Activated effector memory CD4-positive, alpha-beta T cell treated with anti-CD3 and anti-CD28 coated beads, Interleukin-2, amount 50 U/mL, for 16 hours (primary cell): ENCODE measurements around the gene TCF7L2.
"Not testable (repeated sequence)": the region's sequence is repeated elsewhere in the genome, so short reads cannot be mapped to it uniquely, and the experiment has no call there.

Experiments
- DNase-seq: peaks from one replicate; pipeline ENCODE4 v3.0.0-alpha.2; 2020

Gene TCF7L2

DNA sequence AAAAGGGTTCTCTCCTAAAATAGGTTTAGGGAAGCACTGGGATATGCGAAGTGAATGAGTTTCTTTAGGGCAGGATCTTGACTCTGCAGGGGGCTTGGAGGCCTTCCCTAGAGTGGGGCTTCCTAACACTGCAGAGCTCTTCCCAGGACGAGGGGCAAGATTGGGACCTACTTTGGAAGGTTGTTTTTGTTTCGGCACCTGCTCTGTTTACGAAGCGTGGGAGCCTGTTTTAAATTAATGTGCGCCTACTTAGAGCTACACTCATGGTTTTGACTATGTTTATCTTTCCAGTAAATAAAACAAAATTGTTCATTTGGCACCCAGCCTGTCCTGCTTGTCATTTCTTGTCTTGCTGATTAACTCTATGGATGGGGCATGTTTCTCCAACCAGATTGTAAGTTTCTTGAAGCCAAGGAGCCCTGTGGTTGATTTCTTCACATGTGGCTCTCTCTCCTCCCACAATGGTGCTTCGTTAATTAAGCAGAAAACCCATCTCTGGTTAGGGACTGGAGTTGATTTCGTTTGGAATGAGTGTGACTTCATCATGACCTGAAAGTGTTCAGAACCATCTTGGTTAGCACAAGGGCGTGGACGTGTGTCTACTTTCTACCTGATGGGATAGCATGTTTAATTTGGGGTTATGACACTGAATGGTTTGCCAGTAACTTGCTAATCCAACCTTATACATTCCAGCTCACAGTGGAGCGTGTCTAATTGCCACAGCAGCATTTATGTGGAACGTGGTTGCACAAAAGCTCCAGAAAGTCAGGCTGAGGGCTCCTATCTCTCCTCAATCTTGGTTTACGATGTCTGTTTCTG lies 98.1 kb downstream of the TCF7L2 start:
- no peak for DNase-seq

DNA sequence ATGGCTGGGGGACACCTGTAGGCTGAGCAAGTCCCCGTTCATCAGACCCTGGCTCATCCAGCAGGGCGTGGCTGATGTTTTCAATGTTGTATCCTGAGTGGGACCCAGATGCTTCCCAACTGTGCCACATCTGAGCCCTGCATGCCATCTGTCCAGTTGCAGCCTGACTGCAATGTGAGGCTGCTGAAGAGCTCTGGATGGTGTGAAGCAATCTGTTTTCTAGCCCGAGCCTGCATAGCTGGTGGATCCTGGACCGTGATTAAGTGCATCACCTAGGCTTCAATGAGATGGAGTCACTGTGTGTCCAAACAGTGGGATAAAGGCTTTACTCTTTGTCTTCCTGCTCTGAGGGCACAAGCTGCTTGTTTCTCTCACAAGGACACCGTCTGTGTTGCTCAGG lies 99.8 kb downstream of the TCF7L2 start:
- no peak for DNase-seq

DNA sequence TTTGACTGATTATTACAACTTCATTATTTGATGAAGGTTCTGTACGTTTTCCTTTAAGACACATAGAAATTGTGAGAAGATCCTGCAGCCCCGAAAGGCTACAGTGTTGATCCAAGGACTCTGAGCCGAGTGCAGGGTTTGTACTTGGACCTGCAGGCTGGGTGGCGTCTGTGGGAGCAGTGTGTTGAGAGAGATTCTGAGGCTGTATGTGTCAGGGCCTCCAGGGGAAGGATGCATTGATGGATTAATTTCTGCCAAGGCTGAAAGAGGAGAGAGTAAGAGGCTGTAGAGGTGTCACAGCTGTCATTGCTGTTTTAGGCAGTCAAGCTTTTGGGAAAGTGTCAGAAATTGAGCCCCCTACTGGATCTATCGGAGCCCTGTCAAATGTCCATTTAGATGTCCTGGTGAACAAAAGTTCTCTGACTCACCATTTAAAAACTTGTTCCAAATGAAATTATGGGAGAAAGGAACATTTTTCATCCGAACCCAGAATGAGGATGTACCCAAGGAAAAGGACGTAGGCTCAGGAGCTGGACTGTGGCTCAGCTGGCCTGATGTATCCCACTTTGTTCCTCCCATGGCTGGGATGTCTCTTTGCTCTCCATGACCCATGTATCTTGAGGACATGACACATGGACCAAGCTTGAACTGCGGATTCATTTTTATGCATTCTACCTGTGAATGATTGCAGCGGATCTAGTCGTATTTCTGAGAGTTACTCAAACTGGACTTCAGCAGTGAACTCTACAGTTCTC lies 102.2 kb downstream of the TCF7L2 start:
- no peak for DNase-seq

DNA sequence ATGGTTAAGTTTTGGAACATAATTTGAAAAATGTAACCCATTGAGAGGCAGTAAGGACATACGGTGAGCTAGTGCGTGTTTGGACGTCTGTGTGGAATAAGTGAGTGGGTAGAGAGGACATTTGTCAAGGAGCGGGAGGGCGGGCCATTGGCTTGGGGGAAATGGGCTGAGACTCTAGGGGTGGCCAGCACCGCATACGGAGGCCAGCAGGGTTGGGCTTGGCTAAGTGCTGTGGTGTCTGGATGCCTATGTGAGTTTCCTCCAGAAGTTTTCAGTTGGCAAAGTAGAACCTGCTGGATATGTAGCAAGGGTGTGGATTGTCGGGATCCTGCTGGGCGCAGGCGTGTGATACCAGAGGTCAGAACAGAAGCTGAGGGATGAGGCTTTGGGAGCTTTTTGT lies 103.0 kb downstream of the TCF7L2 start:
- DNase-seq, result no peak

DNA sequence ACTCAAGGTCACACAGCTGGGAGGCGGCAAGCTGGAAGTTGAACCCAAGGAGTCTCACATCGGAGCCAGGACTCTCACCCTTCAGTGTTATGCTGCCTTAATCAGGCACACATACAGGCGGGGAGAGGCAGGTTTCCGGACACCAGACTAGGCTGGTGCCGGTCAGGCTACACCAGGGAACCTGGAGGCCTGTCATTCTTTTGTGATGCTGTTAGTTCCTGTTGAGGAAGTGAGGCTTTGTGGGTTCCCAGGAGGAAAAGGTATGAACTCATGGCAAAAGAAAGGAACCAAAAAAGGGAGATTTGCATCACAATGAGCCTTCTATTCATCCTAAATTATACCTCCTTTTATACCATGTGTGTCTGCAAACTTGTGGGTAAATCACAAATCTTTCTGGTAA lies 103.8 kb downstream of the TCF7L2 start:
- no peak for DNase-seq

DNA sequence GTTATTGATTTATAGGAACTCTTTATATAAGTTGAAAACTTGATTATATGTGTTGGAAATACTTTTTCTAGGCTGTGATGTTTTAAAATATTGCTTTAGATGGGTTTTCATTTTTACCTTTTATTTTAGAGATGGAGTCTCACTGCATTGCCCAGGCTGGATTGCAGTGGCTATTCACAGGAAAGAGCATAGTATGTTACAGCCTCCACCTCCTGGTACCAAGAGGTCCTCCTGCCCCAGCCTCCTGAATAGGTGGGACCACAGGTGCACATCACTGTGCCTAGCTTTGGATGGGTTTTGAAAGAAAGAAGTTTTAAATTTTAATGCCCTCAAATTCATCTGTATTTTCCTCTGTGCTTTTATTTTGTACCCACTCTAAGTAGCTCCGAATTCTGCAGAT lies 105.4 kb downstream of the TCF7L2 start:
- no peak for DNase-seq

DNA sequence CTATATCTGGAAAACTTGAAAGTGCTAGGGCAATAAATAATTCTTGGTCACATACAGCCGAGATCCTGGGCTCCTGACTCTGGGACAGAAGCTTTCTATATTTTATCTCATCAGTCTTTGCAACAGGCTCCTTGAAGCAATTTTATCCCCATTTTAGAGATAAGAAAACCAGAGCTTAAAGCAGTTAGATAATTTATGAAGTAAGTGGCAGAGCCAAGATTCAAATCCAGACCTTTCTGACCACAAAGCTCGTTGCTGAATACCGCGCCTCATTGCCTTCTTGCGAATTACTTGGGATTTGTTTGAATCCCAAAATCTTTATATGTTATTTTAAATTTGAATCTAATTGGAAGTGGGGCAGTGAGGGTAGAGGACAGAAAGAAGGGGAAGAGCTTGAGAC lies 106.0 kb downstream of the TCF7L2 start:
- no peak for DNase-seq

DNA sequence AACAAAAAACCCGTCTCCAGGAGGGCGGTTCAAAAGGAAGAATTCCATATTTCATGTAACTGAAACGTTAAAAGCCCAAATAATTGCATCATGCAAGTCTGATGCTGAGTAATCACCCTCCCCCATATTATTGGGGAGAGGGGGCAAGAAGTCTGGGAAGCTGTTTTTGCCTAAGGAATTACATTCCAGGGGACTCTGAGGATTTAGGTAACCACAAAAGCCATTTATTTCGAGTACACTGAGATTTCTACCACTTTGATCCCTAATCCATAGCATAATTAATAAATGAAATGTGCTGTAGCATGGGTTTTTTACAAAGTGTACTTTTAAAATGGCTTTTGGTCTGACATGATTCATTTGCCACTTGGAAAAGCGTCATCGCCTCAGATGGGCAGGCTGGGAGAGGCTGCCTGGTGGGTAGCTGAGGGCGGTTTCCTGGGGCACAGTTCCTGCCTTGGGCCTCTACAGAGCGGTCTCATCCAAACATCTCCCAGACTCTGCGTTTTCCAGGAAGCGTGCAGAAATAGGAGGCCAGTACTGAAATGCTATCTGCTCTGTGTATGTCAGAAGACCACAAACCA lies 106.5 kb downstream of the TCF7L2 start:
- no peak for DNase-seq

DNA sequence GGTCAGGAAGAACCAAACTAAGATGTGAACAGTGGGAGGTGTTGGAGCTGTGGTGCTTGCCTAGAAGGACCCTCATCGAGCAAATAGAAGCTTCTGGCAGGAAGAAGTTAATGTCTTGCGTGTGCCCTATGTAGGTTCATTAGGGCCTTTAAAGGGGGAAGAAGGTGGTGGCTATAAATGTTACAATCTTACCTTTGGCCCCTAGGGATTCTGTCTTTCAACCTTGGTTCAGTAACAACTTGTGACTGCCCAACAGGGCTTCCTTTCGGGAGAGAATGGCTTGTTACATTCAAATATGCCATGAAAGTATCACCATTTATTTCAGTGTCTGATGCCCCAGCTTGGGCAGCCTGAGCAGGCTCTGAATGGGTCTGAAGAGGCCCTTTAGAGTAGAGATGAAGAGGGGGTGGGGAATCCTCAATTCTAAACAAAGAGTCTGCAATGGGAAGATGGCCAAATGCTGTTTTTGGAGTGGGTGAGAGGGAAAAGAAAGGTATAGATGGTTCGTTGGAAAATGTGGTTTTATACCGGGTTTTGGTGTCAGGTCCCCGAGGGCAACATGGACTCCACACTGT lies 108.0 kb downstream of the TCF7L2 start:
- no peak for DNase-seq

DNA sequence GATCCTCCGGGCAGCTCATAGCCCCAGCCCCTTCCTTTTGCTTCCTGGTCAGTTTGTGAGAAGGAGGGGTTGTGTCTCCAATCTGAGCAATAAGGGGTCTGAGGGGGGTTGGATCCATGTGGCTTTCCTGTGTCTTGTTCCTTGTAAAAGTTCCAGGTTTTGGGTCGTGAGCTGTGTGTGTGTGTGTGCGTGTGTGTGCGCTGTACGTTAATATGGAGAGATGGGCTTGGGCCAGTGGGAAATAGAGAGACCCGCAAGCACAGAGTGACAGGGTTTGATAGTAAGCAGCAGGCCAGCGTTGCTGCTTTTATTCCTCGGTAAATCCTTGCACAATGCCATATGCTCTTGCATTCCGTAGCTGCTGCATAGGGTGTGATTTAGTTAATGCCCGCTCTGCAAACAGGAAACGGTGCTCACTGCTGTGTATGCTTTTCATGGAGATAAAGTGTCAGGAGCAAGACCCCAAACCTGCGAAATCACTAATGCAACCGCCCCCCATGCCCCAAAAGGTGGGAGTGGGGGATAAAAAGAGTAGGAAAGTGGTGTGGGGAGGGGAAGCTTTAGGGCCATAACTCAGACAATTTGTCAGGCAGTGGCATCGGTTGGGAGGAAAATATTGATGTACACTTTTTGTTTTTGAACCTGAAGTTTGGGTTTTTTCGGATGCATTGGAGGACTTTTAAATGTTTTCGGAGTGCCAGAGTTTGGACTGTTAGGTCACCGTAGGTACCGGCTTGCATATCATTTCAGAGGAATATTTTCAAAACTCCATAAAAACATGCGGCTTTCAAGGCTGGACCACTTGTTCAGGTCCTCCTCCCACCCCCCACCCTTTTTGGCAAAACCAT lies 108.7 kb downstream of the TCF7L2 start:
- DNase-seq, result no peak

DNA sequence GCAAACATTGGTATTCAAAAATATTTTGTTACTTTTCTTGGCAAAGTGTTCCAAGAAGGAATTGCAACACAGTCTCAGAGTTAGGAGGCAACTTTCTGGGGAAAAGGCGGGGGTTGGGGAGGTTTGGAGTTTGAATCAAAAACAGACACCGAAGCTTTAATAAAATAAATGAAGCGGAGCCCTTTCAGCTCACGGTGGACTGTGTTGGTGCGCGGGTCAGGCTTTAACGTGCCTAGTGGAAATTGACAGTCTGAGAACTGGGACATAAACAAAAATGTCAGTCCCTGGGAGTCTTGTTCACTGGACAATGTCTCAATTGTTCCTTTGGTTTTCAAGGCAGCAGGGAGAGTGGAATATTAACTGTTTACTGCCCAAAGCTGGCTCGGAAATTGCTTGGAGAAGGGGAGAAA lies 109.3 kb downstream of the TCF7L2 start:
- DNase-seq, result no peak

DNA sequence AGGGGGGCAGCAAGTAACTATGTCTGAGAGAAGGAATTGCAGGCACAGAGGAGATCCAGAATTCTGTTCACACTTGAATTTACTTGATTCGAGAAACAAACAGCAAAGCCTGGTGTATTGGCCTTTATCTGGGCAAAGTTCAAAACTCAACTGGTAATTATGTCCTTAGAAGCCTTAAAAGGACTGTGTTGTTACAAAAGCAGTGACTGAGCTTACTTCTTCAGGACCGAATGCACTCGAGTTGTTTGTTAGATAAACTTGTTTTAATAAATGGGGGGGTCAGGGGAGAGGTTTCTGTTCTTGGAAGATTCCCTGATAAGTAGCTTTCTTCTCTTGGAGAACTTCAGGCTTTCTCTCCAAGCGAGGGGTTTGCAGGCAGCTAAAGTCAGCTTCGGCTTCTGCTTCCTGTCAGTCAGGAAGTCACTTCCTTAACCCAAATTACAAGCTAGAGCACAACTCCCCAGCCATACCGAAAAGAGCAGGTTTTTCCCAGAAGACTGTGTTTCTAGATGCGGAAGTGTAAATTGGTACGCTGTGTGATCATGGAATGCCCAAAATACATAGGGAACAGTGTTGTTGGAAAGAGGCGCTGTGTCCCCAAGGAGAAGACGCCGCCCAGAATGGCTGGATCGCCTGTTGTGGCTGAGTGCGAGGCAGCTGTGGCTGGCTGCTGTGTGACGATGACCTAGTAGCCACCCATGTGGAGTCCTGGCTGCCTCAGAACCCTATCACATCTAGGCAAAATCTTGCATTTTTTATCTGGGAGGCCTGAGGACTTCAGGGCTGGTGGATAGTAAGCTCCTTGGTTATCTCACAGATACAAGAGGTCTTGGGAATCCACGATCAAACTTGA lies 110.4 kb downstream of the TCF7L2 start:
- DNase-seq, result no peak

DNA sequence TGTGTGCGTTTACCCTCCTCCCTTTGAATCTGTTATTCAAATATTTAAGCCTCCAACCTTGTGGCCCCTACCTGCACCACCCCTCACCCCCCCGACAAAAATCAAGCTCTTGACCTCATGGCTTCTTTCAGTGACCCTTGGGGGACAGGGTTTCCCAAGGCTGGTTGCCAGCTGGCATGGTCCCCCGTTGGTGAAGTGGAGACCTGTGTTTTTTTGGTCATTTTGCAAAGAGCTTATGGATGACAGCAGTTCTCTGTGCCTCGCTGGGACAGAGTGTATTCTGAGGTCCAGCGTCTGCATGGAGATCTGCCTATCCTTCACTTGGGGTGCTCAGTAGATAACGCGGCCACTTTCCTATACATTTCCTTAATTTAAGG lies 111.0 kb downstream of the TCF7L2 start:
- DNase-seq, result no peak

DNA sequence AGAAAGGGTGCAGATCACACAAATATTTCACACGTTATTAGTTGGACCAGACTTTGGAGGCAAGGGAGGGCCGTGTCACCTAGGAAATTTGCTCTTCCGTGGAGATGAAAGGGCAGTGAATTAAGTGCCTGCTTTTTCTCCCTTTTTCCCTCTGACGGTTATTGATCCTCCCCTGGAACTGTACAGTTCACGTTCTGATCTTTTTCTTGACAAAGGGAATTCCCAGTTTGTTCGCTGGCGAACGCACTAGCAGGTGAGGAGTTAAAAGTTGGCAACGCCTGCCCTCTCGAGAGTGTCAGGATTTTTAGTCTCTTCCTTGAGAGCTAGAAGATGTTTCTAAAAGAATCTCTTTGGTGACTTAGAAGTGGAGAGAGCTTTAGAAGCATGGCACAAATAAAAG lies 111.5 kb downstream of the TCF7L2 start:
- no peak for DNase-seq

DNA sequence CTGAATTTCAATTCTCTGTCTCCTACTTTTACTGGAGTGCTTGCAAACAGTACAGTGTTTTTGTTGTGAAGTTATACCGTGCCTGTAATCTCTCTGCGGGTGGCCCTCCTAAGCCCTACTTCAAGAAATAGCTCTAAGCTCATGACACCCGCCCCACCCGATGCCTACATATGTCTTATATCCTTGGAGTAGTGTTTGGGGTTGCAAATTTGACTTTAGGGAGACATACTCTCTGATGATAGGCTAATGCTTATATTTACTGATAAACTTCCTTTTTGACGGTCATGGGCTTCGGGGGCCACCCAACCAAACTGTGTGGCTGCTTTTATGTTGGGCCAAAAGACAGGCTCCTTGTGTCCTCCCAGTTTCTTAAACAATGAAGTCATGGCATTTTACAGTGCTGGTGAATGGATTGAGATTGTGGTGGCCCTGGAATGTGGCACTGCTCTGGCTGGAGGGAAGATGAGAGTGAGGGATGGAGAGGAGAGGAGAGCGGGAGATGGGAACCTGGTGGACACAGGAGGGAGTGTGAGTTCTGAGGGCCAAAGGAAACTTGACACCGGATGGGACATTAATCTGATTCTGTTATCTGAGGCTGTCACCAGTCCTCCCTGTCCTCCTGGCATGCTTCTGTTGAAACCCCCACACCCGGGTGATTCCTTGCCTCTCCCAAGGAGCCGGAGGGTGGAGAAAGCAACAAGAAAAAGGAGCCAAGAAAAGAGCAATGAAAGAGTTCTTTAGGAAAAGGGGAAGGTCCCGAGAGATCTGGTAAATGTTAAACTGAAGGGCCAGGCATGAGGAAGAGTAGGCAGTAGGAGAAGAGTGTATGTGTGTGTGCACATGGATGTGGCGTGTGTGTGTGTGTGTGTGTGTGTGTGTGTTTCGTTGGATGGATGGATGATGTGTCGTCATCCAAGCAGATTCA lies 113.3 kb downstream of the TCF7L2 start:
- no peak for DNase-seq

DNA sequence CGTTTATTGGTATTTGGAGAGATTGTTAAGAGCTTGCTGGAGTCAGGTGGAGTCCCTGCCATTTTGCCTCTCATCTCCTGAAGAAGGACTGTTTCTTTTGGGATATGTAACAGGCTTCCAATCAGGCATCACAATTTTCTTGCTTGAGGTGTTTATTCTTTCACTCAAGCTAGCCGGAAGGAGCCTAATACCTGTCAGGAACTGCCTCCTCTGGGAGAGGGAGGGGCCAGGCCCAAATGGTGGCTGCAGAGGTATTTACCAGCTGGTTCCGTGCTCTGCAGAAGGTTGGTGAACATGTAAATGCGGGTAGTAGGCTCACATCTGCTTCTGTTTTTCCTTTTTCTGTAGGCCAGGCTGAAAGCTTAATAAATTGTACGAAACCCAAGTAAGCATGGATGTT lies 114.0 kb downstream of the TCF7L2 start:
- no peak for DNase-seq

DNA sequence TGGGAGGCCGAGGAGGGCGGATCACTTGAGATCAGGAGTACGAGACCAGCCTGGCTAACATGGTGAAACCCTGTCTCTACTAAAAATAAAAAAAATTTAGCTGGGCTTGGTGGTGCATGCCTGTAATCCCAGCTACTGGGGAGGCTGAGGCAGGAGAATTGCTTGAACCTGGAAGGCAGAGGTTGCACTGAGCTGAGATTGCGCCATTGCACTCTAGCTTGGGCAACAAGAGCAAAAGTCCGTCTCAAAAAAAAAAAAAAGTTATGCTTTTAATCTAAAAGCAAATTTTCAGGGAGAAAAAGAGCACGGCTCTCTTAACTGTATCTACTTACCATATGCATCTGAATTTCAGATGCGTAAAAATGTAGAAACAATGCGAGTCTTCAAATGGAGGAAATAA lies 116.1 kb downstream of the TCF7L2 start:
- DNase-seq, result not testable (repeated sequence)

DNA sequence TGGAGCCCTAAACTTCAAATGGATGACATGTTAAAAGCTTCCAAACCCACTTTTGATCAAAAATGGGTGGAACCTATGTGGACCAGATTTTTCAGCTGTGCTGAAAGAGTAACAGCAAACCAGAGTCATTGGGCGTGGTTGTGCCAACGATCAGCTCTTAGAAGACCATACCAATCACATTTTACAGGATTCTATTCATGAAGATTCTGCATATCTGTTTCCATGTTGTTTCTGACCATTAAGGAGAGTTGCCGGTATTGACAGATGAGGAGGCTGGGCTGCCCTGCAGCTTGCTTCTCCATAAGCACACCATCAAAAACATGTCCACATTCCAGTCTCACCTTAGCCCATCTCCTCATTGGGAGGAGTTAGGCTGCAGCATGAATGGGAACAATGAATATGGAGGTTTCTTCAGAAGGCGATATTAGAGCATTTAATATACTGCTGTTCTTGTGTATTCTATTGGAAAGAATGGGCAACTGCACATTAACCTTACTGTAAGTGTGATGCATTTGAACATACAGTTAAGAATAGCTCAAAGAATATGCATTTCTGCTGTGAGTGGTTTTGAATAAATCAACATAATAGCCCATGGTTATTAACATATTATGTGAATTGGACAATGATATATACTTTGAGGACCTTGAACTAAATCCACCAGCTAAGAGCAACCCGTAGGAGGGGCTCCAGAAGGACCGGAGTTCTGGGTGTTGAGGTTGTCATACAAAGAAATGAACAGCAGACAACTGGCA lies 116.7 kb downstream of the TCF7L2 start:
- DNase-seq, result no peak

DNA sequence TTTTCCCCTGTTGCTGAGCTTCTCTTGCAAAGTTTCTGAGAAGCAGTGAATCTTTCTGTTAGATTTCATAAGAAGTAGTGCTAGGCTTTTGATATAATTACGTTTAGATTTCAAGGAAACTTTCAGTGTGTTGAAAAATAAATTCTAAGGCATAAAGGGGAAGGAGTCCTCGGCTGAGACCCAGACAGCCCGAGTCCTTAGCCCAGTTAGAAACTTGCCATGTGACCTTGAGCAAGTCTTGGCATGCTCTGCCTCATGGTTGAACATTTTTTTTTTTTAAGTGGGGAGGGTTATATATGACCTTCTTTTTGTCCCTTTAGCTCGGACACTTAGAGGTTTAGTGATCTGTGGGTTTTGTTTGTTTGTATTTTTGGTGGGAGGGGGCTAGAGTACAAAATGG lies 117.5 kb downstream of the TCF7L2 start:
- DNase-seq, result no peak
